WERI-Rb-1 (cell line): Measurements from ENCODE around the gene SRBD1.

ENCODE experiments used
- DNase-seq: peaks from one replicate; pipeline ENCODE4 v3.0.0-alpha.2; 2020
- H3K27ac ChIP-seq: fragments of 250-450 bp; sonication (Bioruptor Pico); 2 replicates; pipeline ENCODE4 v1.5.1; 2020; ENCODE audit warnings: mild to moderate bottlenecking, moderate library complexity
- H3K27me3 ChIP-seq: fragments of 250-450 bp; sonication (Bioruptor Pico); 2 replicates; pipeline ENCODE4 v1.5.1; 2021; ENCODE audit warnings: mild to moderate bottlenecking, low read depth, moderate library complexity; ENCODE audit not compliant: insufficient read depth, severe bottlenecking
- H3K36me3 ChIP-seq: fragments of 250-450 bp; sonication (Bioruptor Pico); 2 replicates; pipeline ENCODE4 v1.5.1; 2020; ENCODE audit warnings: mild to moderate bottlenecking, moderate library complexity
- H3K4me3 ChIP-seq: 2 replicates; pipeline ENCODE4 v1.5.1; 2011; ENCODE audit warnings: low read depth, mild to moderate bottlenecking, control low read depth, low read length
- H3K9me3 ChIP-seq: fragments of 250-450 bp; sonication (Bioruptor Pico); 2 replicates; pipeline ENCODE4 v1.5.1; 2021; ENCODE audit warnings: mild to moderate bottlenecking, moderate library complexity; ENCODE audit not compliant: severe bottlenecking
- TF ChIP-seq, protein P1 (sequence below): IDR thresholded peaks from 2 replicates; pipeline ENCODE4 v1.5.1; 2011; ENCODE audit warnings: low read depth, mild to moderate bottlenecking, control low read depth, inconsistent platforms, low read length

Gene SRBD1

DNA sequence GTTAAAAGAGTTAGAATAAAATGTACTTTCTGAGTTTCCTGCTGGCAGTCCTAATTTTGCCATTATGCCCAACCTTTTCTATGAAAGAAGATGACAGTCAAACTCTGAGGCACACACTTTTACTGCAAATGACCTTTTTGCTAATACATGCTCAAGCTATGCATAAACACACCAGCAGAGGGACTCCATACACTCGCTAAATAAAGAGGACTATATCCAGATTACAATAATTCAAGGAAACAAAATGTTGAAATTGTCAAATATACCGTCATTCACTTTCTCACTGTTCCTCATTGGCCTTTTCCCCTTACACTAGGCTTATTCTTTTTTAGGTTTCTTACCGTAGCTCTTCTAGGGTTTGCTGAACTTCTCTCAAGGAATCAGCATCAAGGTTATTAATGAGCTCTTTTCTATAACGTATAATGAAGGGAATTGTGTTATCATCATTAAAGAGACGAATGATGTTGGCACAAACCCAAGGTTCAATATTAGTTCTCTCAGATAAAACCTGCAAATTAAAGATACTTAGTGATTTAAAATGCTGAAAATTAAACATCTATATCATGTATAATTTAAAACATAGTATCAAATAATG lies 25.7 kb downstream of the SRBD1 start:
- DNase-seq: no peak
- Histone ChIP-seq H3K27me3 (no peaks in the 10 kb centered on the region), H3K9me3 (no peaks in the 10 kb centered on the region), H3K36me3 (peaks cover 2% of the 10 kb centered on the region; the same call in 1 of the 2 replicates), H3K4me3 (no peak overlapping the region), H3K27ac (no peak overlapping the region)
- TF ChIP-seq, protein P1, sequence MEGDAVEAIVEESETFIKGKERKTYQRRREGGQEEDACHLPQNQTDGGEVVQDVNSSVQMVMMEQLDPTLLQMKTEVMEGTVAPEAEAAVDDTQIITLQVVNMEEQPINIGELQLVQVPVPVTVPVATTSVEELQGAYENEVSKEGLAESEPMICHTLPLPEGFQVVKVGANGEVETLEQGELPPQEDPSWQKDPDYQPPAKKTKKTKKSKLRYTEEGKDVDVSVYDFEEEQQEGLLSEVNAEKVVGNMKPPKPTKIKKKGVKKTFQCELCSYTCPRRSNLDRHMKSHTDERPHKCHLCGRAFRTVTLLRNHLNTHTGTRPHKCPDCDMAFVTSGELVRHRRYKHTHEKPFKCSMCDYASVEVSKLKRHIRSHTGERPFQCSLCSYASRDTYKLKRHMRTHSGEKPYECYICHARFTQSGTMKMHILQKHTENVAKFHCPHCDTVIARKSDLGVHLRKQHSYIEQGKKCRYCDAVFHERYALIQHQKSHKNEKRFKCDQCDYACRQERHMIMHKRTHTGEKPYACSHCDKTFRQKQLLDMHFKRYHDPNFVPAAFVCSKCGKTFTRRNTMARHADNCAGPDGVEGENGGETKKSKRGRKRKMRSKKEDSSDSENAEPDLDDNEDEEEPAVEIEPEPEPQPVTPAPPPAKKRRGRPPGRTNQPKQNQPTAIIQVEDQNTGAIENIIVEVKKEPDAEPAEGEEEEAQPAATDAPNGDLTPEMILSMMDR: peak; percentile 69

DNA sequence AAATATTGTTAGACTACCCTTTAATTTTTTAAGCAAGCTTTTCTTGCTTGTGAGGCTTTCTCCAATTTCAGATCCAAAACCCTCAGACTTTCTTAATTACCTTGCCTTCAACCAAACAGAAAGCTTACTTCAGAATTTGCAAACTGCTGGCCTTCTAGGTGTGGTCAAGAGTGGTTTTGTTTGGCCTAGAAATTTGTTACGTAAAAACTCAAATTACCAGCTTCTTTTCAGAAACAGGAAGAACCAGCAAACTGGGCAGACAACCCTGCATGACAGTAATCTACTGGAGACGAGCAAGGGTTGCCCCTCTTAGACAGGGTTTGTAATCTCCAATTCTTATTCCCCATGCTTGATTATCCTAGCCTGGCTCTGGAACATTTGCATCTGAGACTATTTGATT lies 27.1 kb downstream of the SRBD1 start:
- H3K4me3 ChIP-seq: no peak overlapping the region
- no peak overlapping the region for H3K27ac ChIP-seq
- H3K36me3 ChIP-seq: no peaks in the 10 kb centered on the region
- no peaks in the 10 kb centered on the region for H3K9me3 ChIP-seq
- TF ChIP-seq, protein P1: no peak
- no peaks in the 10 kb centered on the region for H3K27me3 ChIP-seq
- no peak for DNase-seq

DNA sequence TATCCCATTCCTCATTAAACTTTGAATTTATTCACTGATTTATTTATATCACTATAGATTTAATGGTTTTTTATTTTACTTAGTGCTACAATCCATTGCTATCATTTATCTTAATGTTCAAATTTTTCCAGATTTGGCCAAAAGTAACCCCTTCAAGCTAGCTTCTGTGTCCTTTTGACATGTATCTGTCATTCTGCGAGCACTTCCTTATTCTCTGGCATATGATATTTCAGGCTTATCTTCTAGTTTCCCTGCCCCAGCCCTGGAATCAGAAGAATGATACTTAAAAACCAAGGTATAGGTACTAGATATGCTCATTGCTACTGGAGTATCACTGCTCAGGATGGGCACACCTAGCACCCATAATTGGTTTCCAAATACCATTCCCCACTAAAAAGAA lies 28.5 kb downstream of the SRBD1 start:
- DNase-seq: no peak
- TF ChIP-seq, protein P1: no peak
- no peaks in the 10 kb centered on the region for H3K27me3 ChIP-seq
- H3K36me3 ChIP-seq: no peaks in the 10 kb centered on the region
- H3K9me3 ChIP-seq: no peaks in the 10 kb centered on the region
- no peak overlapping the region for H3K27ac ChIP-seq
- no peak overlapping the region for H3K4me3 ChIP-seq

DNA sequence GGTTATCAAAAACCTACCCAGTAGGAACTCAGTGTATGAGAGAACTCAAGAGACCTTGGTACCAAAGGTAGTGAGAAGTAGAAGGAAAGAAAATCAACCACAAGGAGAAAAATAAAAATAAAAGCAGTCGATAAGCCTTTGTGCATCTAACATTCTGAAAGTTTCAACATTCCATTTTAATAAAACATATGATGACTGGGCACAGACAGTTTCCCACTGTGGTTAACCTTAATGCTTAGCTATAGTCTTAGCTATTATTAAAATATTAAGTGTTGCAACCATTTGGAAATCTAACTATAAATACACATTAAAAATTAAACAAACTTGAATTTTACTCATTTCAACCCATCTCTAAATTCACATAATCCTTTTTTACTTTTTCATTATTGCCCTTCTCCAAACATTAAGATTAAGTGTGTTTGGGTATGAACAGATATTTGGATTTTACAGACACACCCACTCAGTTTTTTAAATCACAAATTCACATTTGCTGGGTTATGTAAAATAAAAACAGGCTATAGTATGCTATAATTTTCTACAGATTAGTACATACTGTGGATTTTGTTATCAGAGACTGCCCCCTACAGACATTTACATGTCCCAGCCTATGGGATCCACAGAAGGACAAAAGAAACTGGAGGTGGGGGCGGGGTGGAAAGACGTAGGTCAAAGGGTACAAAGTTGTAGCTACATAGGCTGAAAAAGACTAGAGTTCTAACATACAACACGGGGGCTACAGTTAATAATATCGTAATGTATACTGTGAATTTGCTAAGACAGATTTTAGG lies 32.8 kb downstream of the SRBD1 start:
- Histone ChIP-seq H3K27me3 (no peaks in the 10 kb centered on the region), H3K27ac (no peak overlapping the region), H3K4me3 (no peak overlapping the region), H3K9me3 (no peaks in the 10 kb centered on the region), H3K36me3 (peaks cover 9% of the 10 kb centered on the region)
- TF ChIP-seq, protein P1: peak; percentile 39
- peak; percentile 43 for DNase-seq

DNA sequence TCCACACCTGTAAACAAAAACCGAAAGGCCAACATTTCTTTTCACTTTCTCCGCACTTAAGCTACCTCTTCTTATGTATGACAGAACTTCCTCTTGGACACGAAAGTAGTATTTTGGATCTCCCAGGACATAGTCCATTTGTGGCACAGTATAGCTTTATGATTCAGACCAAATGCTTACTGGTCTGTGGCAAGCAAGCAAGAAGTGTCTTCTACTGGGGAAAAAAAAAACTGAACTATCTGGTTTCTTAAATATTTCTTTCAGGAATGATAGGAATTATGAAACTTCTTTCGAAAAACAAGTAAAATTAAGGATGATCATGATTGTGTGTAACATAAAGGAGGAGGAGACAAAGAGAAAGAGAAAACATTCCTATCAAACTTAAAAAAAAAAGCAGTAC lies 33.6 kb downstream of the SRBD1 start:
- no peaks in the 10 kb centered on the region for H3K9me3 ChIP-seq
- no peak overlapping the region for H3K4me3 ChIP-seq
- H3K36me3 ChIP-seq: peaks cover 15% of the 10 kb centered on the region
- H3K27ac ChIP-seq: no peak overlapping the region
- DNase-seq: no peak
- no peaks in the 10 kb centered on the region for H3K27me3 ChIP-seq
- TF ChIP-seq, protein P1: no peak
